GM21529 (cell line): Measurements from ENCODE around the gene CST4.
A peak's percentile ranks its signal among the peaks of the same experiment; 100 is the strongest.
"Not testable (repeated sequence)": the region's sequence is repeated elsewhere in the genome, so short reads cannot be mapped to it uniquely, and the experiment has no call there.

ENCODE experiments used
- ATAC-seq: cut with Tn5 transposase; IDR thresholded peaks from one replicate; pipeline ENCODE4 v1.9.1; 2021; ENCODE audit not compliant: unreplicated experiment

Gene CST4

GRCh38 chr20:23689399-23689690, 507 bp upstream of the CST4 start:
- ATAC-seq = no peak

- no peak for ATAC-seq
These were observed 852 bp downstream of the CST4 start for GRCh38 chr20:23687986-23688385.

DNA sequence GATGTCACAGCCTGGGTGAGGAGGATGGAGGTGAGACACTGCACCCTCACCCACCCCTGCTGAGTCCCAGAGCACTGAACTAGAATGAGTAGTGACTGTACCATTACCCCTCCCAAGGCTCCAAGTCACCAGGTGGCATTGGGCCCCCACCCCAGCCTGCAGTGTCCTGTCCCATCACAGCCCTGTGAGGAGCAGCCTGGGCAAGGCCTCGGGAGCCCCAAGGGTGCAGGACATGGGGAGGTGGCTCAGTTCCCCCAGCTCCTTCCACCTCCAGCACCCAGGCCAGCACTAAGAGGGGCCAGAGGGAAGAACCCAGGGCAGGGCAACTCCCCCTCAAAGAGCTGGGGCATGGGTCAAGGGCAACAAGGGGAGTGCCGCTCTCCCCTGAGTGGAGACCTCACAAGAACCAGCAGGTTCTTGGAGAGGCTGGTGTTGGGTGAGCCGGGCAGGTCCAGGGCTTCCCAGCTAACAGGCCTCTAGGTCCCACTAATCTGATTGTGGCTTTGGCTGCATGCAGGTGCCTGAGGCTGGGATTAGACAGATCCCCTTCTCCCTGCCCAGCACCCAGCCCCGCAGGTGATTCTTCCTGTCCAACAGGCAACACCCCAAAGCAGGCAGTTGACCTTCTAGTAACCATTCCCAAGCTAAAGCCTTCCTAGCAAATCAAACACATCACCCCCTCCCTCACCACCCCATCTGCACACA, 2.6 kb downstream of the CST4 start:
- no peak for ATAC-seq

- not testable (repeated sequence) for ATAC-seq
These were observed 3.3 kb downstream of the CST4 start for GRCh38 chr20:23685529-23685896.

GRCh38 chr20:23684261-23684660, 4.6 kb downstream of the CST4 start:
- ATAC-seq = no peak

DNA sequence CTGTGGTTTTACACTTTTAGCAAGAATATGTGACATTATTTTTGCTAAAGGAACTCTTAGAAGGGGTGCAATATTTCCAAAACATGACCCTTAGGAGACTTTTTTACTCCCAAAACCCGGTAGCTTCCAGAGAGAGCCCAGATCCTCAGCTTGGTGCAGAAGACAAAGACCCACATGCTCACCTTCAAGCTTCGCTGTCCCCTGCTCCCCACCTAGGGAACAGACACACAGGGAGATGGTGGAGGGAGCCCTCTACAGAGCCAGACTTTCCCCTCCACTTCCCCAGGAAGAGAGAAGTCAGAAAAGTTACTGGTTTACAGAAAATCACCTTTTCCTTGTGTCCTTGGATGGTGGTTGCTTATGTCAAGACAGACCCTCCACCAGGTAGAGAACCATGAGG, 5.0 kb downstream of the CST4 start:
- no peak for ATAC-seq

DNA sequence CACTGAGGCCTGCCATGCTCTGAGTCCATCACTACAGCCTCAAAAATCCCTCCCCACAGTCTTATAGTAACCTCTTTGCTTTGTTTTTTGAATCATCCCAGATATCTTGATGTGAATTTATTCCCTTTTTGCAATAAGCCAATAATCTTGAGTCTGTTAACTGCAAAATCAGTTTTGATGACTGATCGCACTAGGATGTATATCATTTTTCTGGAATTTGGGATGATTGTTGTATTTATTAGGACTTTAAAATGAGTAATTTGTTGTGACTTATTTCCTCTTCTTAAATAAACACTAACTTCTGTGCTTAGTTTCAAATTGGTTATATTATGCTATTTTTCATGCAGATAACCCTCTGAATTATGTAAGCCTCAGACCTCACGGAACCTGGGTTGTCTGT, 5.6 kb downstream of the CST4 start:
- ATAC-seq = no peak

DNA sequence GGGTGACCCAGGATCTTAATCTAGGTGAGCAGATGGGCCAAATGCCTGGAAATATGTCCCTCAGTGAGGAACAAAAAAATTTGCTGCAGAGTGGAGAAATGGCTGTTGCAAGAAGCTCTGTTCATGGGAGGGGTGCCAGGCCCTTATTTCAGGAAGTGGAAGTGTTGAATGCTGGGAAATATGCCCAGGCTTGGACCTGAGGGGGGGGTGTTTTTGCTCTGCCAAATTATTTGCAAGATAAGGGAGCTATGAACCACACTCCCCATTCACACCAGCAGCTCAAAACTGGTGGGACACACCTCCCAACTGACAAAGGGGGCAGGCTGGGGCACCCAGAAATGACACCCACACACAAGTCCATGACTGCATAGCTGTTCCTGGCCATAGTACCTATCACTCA, 8.7 kb downstream of the CST4 start:
- ATAC-seq = no peak

DNA sequence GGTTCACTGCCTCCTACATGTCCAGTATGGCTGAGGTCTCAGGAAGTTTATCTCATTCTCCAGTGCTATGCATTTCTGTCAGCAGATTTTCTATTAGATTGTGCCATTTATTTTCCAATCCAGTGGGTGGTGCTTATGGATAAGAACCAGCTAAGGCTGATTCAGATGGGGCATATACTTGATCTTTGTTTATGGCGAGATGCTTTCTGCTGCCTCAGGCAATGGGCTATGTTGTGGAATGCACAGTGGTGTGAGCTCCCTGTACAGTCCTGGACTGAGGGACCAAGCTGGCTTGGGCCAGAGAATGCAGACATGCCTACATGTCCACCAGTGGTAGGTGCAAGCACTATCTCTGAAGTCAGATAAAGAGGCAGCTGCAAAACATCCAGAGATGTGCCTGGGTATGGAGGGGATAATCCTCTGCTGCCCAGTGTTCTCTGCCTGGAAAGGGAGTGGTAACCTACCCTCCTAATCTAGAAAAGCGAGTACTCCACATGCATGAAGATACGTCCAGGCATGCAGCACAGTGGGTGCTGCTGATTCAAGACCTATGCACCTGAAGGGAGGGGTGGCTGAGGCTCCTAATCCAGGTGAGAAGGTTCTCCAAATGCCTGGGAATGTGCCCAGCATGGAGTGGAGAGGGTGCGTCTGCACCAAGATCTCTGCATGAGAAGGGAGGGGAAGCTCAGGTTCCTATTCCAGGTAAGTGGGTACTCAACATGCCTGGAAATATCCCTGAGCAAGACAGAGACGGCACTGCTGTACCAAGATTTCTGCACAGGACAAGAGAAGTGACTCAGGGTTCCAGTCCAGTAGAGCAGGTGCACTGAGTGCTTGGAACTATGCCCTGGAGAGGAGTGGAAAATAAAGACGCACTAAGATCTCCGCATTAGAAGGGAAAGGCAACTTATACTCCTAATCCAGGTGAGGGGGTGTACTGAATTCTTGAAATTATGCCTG, 9.4 kb downstream of the CST4 start:
- ATAC-seq = no peak

- ATAC-seq = no peak
These were observed 15.6 kb downstream of the CST4 start for GRCh38 chr20:23673209-23673608.

- ATAC-seq = no peak
These were observed 16.7 kb downstream of the CST4 start for GRCh38 chr20:23672158-23672557.

DNA sequence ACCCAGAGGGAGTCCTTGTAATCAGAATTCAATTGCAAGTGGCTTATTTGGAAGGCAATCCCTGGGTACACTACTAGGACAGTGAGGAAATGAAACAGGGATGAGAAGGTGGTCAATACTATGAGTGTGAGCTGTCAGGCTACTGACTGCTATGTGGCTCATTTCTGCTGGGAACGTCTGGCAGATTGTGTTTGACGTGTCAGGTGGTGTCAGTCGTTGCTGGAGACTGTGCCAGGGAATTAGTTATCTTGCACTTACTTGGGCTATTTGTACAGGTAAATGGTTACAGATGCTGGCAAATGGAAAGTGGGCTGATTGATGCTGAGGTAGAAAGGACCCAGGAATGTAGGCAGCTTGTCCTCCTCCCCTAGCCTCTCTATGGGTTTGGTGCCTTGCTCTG, 17.4 kb downstream of the CST4 start:
- no peak for ATAC-seq

DNA sequence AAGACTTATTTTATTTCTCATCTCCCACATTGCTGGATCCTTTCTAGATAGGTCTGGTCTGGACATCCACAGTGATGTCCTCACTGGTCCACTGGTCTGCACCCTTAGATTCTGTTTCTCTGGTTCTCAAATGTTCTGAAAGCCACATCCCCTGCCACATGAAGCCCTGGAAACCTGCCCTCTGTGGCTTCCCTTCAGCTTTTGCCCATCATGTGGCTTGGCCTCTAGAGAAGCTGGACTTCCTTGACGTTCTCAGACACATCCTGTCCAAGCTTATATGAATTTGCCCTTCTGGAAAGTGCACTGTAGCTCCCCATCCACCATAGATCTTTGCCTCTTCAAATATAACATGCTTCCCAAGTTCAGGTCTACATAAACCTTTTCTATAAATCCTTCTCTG, 18.5 kb downstream of the CST4 start:
- no peak for ATAC-seq

- ATAC-seq = no peak
These were observed 19.0 kb downstream of the CST4 start for GRCh38 chr20:23669866-23670265.

GRCh38 chr20:23669327-23669726, 19.5 kb downstream of the CST4 start:
- ATAC-seq = no peak

DNA sequence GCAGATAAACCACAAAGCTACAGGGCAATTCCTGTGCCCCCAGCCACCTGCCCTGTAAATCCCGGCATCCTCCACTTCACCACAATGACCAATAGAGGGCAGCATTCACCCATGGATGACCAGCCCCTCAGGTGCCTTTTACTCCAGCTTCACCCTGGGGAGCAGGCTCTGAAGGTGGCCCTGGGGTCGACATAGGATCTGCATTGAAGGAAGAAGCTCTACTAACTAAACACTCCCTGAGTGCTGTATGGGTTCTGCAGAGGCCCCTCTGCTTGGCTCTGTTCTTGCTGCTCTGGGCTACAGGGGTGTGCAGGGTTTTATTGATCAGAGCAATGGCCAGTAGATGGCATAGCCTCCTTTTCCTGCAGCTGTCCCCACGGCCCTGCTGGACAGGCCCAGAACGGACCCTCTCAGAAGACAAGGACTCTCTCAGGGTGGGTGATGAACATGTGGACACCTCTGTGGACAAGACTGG, 20.3 kb downstream of the CST4 start:
- peak; percentile 69 for ATAC-seq

DNA sequence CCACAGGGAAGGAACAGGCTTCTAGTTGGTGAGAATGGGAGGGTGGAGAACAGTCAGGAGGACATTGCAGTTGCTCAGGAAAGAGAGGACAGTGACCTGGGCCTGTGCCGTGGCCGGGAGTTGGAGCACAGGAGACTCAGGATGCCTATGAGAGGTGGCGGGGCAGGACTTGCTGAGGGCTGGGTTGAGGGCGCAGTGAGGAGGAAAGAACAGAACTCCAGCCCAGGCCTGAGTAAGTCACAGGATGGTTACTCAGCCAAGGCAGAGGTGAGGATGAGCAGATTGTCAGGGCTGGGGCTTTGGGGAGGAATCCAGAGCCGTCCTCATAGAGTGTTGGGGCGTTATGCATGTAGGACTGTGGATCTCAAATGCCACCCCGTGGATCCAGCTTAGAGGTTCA, 21.2 kb downstream of the CST4 start:
- no peak for ATAC-seq

DNA sequence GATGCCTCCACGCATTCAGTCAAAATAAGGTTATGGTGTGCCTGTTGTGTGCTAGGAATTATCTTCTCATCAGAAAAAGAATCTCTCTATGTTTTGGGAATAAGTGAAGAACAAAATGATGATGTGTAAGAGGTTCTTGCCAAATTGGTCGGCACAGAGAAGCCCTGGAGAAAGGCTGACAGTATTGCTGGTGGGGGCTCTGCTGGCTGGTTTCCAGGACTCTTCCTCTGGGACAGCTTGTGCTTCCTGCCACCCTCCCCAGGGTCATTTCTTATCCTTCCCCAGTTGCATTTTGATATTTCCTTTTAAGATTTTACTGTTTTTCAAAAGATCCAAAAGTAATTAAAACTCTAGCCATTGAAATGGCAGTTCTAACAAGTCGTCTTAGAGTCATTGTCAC, 22.1 kb downstream of the CST4 start:
- no peak for ATAC-seq

DNA sequence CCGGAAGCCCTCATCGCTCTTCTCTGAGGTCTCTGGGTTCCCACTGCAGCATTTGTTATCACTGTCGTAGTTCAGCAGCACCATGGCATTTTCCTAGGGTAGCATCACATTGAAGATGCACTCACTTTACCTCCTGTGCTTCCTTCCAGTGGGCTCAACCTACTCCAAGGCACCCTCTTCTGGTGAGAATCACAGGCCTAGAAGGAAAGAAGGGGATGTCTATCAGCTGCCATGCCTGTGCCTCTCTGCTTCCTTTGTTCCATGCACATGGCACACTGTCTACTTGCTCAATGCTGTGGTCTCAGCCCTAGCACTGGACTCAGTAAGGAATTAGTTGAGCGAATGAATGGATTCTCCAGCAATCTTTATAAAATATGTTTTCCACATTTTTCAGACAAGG, 22.6 kb downstream of the CST4 start:
- no peak for ATAC-seq

DNA sequence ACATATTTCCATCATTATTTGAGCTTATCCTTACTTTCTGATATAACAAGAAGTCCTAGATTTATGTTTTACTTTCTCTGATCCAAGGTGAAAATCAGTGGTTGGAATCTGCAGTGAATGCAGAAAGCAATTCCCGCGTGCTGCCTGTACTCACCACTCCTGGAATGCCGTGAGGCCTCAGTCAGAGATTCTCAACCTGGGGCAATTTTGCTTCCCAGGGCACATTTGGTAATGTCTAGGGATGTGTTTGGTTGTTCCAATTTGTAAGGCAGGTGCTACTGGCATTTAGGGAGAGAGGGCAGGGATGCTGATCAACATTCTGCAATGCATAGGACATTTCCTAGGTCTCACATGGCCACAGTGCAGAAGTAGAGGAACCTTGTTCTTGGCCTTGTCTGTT, 23.9 kb downstream of the CST4 start:
- no peak for ATAC-seq

GRCh38 chr20:23664046-23664445, 24.8 kb downstream of the CST4 start:
- ATAC-seq = not testable (repeated sequence)

DNA sequence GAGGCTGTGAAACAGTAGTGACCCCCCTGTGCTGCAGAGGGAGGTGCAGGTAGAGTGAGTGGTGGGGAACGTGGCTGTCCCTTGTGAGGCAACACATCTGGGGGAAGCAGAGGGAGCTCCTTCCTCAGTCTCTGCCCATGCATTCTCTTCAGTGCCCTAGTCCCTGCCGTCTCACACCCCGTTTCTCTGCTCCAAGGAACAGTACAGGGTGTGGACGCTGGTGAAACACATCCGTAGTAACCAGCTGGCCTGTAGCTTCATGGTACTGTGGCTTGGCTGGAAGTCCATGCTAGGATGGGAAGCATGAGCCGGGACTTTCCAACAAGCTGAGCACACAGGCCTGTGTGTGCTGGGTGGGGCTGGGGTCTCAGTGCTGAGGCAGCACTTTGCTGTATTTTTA, 25.7 kb downstream of the CST4 start:
- no peak for ATAC-seq
